Measurements from ENCODE around the gene IGF2R. TPM values are rescaled to one million over a fixed set of nuclear protein-coding genes. Genes with fewer than 3 reads are reported as not detected.
"Not testable (repeated sequence)": the region's sequence is repeated elsewhere in the genome, so short reads cannot be mapped to it uniquely, and the experiment has no call there.

The IGF2R gene
- total RNA-seq, 1 experiment from 2014 or later = 160 TPM

DNA sequence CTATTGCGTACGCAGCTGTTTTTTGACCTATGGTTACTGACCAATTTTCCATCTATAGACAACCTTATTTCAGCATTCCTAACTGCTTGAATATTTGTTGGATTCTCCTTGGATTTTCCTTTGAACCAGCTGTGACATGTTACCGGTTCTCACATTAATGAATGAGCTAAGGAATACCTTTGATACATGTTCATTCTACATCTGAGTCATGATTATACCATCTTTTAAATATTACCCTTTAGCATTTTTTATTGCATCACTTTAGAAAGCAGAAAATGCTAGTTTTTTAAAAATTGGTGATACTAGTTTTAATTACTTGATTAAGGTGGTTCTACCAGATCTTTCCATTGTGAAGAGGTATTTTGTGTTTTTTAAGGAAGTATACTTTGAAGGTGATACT lies 1.9 kb upstream of the IGF2R start:
- no peaks in the 10 kb centered on the region for H3K36me3 Mint-ChIP-seq (ENCODE audit: insufficient read depth, unreplicated experiment)
- no peak overlapping the region for H3K4me3 Mint-ChIP-seq (ENCODE audit: unreplicated experiment)
- intact Hi-C loops (cut with micrococcal nuclease) = no loop called here
- no TSS peak for BruUV-seq (replicated peaks)
- no peaks in the 10 kb centered on the region for H3K9me3 Mint-ChIP-seq (ENCODE audit: unreplicated experiment)
- ChIA-PET POLR2A (interaction anchor here (0.7 to 6.8 kb wide), 12 partner anchors 9 to 240 kb away, joined by 3 to 92 read pairs (median 6); partner anchors contain the start of genes MRPL18, TCP1 and WTAP), CTCF (interaction anchor here (0.6 to 1.5 kb wide), 10 partner anchors 14 to 885 kb away, joined by 3 to 6 read pairs (median 3); no protein-coding TSS in a partner anchor)
- TF ChIP-seq, protein P1, sequence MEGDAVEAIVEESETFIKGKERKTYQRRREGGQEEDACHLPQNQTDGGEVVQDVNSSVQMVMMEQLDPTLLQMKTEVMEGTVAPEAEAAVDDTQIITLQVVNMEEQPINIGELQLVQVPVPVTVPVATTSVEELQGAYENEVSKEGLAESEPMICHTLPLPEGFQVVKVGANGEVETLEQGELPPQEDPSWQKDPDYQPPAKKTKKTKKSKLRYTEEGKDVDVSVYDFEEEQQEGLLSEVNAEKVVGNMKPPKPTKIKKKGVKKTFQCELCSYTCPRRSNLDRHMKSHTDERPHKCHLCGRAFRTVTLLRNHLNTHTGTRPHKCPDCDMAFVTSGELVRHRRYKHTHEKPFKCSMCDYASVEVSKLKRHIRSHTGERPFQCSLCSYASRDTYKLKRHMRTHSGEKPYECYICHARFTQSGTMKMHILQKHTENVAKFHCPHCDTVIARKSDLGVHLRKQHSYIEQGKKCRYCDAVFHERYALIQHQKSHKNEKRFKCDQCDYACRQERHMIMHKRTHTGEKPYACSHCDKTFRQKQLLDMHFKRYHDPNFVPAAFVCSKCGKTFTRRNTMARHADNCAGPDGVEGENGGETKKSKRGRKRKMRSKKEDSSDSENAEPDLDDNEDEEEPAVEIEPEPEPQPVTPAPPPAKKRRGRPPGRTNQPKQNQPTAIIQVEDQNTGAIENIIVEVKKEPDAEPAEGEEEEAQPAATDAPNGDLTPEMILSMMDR (IDR thresholded peaks at IDR 0.05; ENCODE audit: unreplicated experiment) = no peak
- H3K27ac Mint-ChIP-seq (ENCODE audit: low read depth, unreplicated experiment) = peak overlapping the region; percentile 40
- peak; percentile 35 for DNase-seq (ENCODE audit: unreplicated experiment)
- no peaks in the 10 kb centered on the region for H3K27me3 Mint-ChIP-seq (ENCODE audit: insufficient read depth, unreplicated experiment)
- H3K4me1 Mint-ChIP-seq (ENCODE audit: insufficient read depth, unreplicated experiment) = peaks cover 25% of the 10 kb centered on the region

DNA sequence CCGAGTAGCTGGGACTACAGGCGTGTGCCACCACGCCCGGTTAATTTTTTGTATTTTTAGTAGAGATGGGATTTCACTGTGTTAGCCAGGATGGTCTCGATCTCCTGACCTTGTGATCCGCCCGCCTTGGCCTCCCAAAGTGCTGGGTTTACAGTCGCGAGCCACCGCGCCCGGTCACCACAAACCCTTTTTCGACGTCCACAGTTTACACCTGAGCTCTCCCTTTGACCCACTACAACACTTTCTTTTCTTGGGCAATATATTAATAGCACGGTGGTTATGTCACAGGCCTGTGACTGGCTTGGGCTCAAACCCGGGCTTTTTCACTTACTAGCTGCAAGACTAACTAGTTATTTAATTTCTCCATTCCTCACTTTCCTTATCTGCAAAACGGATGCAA lies 1.3 kb upstream of the IGF2R start:
- H3K9me3 Mint-ChIP-seq (ENCODE audit: unreplicated experiment); BruUV-seq (replicated peaks); intact Hi-C loops (cut with micrococcal nuclease); H3K4me3 Mint-ChIP-seq (ENCODE audit: unreplicated experiment); H3K27ac Mint-ChIP-seq (ENCODE audit: low read depth, unreplicated experiment); H3K36me3 Mint-ChIP-seq (ENCODE audit: insufficient read depth, unreplicated experiment); H3K27me3 Mint-ChIP-seq (ENCODE audit: insufficient read depth, unreplicated experiment); DNase-seq (ENCODE audit: unreplicated experiment): not testable (repeated sequence)
- POLR2A ChIA-PET = interaction anchor here (0.6 to 6.8 kb wide), 18 partner anchors 11 to 241 kb away, joined by 3 to 92 read pairs (median 6); partner anchors contain the start of genes MRPL18 and TCP1
- H3K4me1 Mint-ChIP-seq (ENCODE audit: insufficient read depth, unreplicated experiment) = peaks cover 26% of the 10 kb centered on the region
- CTCF ChIA-PET = interaction anchor here (0.6 to 1.5 kb wide), 8 partner anchors 9 to 886 kb away, joined by 3 to 5 read pairs (median 3); no protein-coding TSS in a partner anchor

DNA sequence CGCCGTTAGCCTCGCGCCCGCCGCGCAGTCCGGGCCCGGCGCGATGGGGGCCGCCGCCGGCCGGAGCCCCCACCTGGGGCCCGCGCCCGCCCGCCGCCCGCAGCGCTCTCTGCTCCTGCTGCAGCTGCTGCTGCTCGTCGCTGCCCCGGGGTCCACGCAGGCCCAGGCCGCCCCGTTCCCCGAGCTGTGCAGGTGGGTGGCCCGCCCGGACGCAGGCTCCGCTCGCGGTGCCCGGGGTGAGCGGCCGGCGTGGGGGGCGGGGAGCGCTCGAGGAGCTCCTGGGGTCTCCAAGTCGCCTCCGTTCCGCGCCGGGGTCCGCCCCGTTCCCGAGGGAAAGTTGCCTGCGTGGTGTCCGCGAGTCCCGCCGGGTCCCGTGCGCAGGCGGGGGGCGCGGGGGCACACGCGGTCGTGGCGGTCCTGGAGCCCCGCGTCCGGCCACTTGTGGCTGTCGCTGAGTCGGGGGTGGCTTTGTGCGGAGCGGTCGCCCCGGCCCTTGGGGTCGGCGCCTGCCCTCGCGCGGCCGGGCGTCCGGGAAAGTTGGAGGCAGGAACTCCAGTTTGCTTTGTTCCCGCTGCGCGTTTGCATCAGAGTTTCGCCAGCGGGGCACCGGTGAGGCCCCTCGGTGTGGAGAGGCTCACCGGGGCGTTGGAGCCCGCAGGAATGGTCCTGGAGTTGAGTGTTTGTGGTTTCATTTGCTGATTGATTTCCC lies 476 bp downstream of the IGF2R start:
- no peaks in the 10 kb centered on the region for H3K36me3 Mint-ChIP-seq (ENCODE audit: insufficient read depth, unreplicated experiment)
- no TSS peak for BruUV-seq (replicated peaks)
- no peaks in the 10 kb centered on the region for H3K27me3 Mint-ChIP-seq (ENCODE audit: insufficient read depth, unreplicated experiment)
- peak; percentile 23 for DNase-seq (ENCODE audit: unreplicated experiment)
- H3K4me1 Mint-ChIP-seq (ENCODE audit: insufficient read depth, unreplicated experiment) = peaks cover 42% of the 10 kb centered on the region
- peak overlapping the region; percentile 79 for H3K4me3 Mint-ChIP-seq (ENCODE audit: unreplicated experiment)
- TF ChIP-seq, protein P1 (IDR thresholded peaks at IDR 0.05; ENCODE audit: unreplicated experiment) = no peak
- POLR2A ChIA-PET = interaction anchor here (0.5 to 6.8 kb wide), 15 partner anchors 13 to 276 kb away, joined by 3 to 92 read pairs (median 3); partner anchors contain the start of gene WTAP
- intact Hi-C loops (cut with micrococcal nuclease) = no loop called here
- H3K9me3 Mint-ChIP-seq (ENCODE audit: unreplicated experiment) = no peaks in the 10 kb centered on the region
- H3K27ac Mint-ChIP-seq (ENCODE audit: low read depth, unreplicated experiment) = peak overlapping the region; percentile 25
- CTCF ChIA-PET = interaction anchor here (0.6 kb wide), 1 partner anchor 252 kb away, joined by 4 read pairs; no protein-coding TSS in a partner anchor

DNA sequence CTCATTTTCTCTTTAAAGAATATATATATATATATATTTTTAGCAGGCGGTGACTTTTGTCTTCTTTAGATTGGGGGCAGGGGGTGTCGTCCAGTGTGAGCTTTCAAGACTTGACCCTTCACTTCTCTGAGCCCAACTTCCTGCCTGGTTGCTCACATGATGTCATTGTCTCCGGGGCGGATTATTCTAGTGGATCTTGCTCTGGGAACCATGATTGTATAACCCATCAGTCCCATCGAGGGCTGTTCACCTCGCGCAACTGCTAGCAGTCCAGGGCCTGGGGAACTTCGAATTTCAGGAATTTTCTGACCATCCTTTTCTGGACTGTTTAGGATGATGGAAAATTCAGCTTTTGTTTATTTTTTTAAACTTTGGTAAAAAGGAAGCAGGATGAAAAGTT lies 1.0 kb downstream of the IGF2R start:
- DNase-seq (ENCODE audit: unreplicated experiment) = peak; percentile 47
- intact Hi-C loops (cut with micrococcal nuclease) = loop anchor here (1.0 kb wide), 1 partner anchor 72 kb away; no protein-coding TSS in a partner anchor
- H3K27ac Mint-ChIP-seq (ENCODE audit: low read depth, unreplicated experiment) = peak overlapping the region; percentile 25
- H3K36me3 Mint-ChIP-seq (ENCODE audit: insufficient read depth, unreplicated experiment) = no peaks in the 10 kb centered on the region
- H3K27me3 Mint-ChIP-seq (ENCODE audit: insufficient read depth, unreplicated experiment) = no peaks in the 10 kb centered on the region
- BruUV-seq (replicated peaks) = no TSS peak
- CTCF ChIA-PET = interaction anchor here (0.6 to 0.9 kb wide), 3 partner anchors 14 to 253 kb away, joined by 3 to 4 read pairs (median 3); no protein-coding TSS in a partner anchor
- peaks cover 47% of the 10 kb centered on the region for H3K4me1 Mint-ChIP-seq (ENCODE audit: insufficient read depth, unreplicated experiment)
- peak overlapping the region; percentile 79 for H3K4me3 Mint-ChIP-seq (ENCODE audit: unreplicated experiment)
- no peaks in the 10 kb centered on the region for H3K9me3 Mint-ChIP-seq (ENCODE audit: unreplicated experiment)
- TF ChIP-seq, protein P1 (IDR thresholded peaks at IDR 0.05; ENCODE audit: unreplicated experiment) = no peak
- POLR2A ChIA-PET = interaction anchor here (0.5 to 6.8 kb wide), 17 partner anchors 13 to 276 kb away, joined by 3 to 92 read pairs (median 3); partner anchors contain the start of gene WTAP
